ENCODE data around the gene INPP5D. TPM values are rescaled to one million over a fixed set of nuclear protein-coding genes. Genes with fewer than 3 reads are reported as not detected.

Gene INPP5D
- total RNA-seq, 1 experiment from 2014 or later, result not detected

GRCh38 chr2:233023007-233023760, 37.0 kb upstream of the INPP5D start:
- Mint-ChIP-seq H3K36me3 (ENCODE audit: insufficient read depth, unreplicated experiment) (peaks cover 5% of the 10 kb centered on the region), H3K4me3 (ENCODE audit: low read depth, unreplicated experiment) (no peak overlapping the region), H3K27me3 (ENCODE audit: unreplicated experiment) (no peaks in the 10 kb centered on the region), H3K27ac (ENCODE audit: unreplicated experiment) (no peak overlapping the region), H3K4me1 (ENCODE audit: low read depth, unreplicated experiment) (peaks cover 29% of the 10 kb centered on the region), H3K9me3 (ENCODE audit: low read depth, unreplicated experiment) (no peaks in the 10 kb centered on the region)
- CTCF ChIA-PET, result no interaction called here
- intact Hi-C loops (cut with micrococcal nuclease; ENCODE audit: unreplicated experiment), result loop anchor here (10.0 kb wide), 1 partner anchor 418 kb away; no protein-coding TSS in a partner anchor
- BruUV-seq (replicated peaks), result no TSS peak
- no peak for DNase-seq
- TF ChIP-seq CTCF (IDR thresholded peaks at IDR 0.05; ENCODE audit: unreplicated experiment), result no peak

GRCh38 chr2:233023761-233024410, 36.3 kb upstream of the INPP5D start:
- CTCF ChIA-PET, result no interaction called here
- no peak for TF ChIP-seq CTCF (IDR thresholded peaks at IDR 0.05; ENCODE audit: unreplicated experiment)
- no peaks in the 10 kb centered on the region for H3K9me3 Mint-ChIP-seq (ENCODE audit: low read depth, unreplicated experiment)

GRCh38 chr2:233025706-233026105, 34.4 kb upstream of the INPP5D start:
- Mint-ChIP-seq H3K27ac (ENCODE audit: unreplicated experiment) (no peak overlapping the region), H3K4me3 (ENCODE audit: low read depth, unreplicated experiment) (no peak overlapping the region), H3K27me3 (ENCODE audit: unreplicated experiment) (no peaks in the 10 kb centered on the region), H3K36me3 (ENCODE audit: insufficient read depth, unreplicated experiment) (peaks cover 5% of the 10 kb centered on the region), H3K9me3 (ENCODE audit: low read depth, unreplicated experiment) (no peaks in the 10 kb centered on the region), H3K4me1 (ENCODE audit: low read depth, unreplicated experiment) (peaks cover 34% of the 10 kb centered on the region)
- intact Hi-C loops (cut with micrococcal nuclease; ENCODE audit: unreplicated experiment), result loop anchor here (5.0 to 10.0 kb wide), 2 partner anchors 43 to 421 kb away; no protein-coding TSS in a partner anchor
- TF ChIP-seq CTCF (IDR thresholded peaks at IDR 0.05; ENCODE audit: unreplicated experiment), result no peak
- BruUV-seq (replicated peaks), result no TSS peak
- no peak for DNase-seq
- CTCF ChIA-PET, result no interaction called here

More at GRCh38 chr2:233023761-233024410, 36.3 kb upstream of the INPP5D start:
- no TSS peak for BruUV-seq (replicated peaks)
- H3K27ac Mint-ChIP-seq (ENCODE audit: unreplicated experiment), result no peak overlapping the region
- H3K4me1 Mint-ChIP-seq (ENCODE audit: low read depth, unreplicated experiment), result peaks cover 31% of the 10 kb centered on the region
- no peak for DNase-seq
- H3K4me3 Mint-ChIP-seq (ENCODE audit: low read depth, unreplicated experiment), result no peak overlapping the region
- intact Hi-C loops (cut with micrococcal nuclease; ENCODE audit: unreplicated experiment), result loop anchor here (10.0 kb wide), 1 partner anchor 419 kb away; no protein-coding TSS in a partner anchor
- H3K27me3 Mint-ChIP-seq (ENCODE audit: unreplicated experiment), result no peaks in the 10 kb centered on the region
- H3K36me3 Mint-ChIP-seq (ENCODE audit: insufficient read depth, unreplicated experiment), result peaks cover 5% of the 10 kb centered on the region

GRCh38 chr2:233026198-233026813, 33.8 kb upstream of the INPP5D start:
- Mint-ChIP-seq H3K36me3 (ENCODE audit: insufficient read depth, unreplicated experiment) (peaks cover 5% of the 10 kb centered on the region), H3K4me1 (ENCODE audit: low read depth, unreplicated experiment) (peaks cover 32% of the 10 kb centered on the region), H3K27ac (ENCODE audit: unreplicated experiment) (no peak overlapping the region), H3K27me3 (ENCODE audit: unreplicated experiment) (no peaks in the 10 kb centered on the region), H3K9me3 (ENCODE audit: low read depth, unreplicated experiment) (no peaks in the 10 kb centered on the region), H3K4me3 (ENCODE audit: low read depth, unreplicated experiment) (no peak overlapping the region)
- DNase-seq, result no peak
- no TSS peak for BruUV-seq (replicated peaks)
- intact Hi-C loops (cut with micrococcal nuclease; ENCODE audit: unreplicated experiment), result loop anchor here (5.0 to 10.0 kb wide), 2 partner anchors 44 to 422 kb away; no protein-coding TSS in a partner anchor
- CTCF ChIA-PET, result interaction anchor here (0.7 kb wide), 1 partner anchor 154 kb away, joined by 5 read pairs; no protein-coding TSS in a partner anchor
- TF ChIP-seq CTCF (IDR thresholded peaks at IDR 0.05; ENCODE audit: unreplicated experiment), result no peak

Data from Calu3 (cell line).